GM12801 (cell line): Measurements from ENCODE around the gene GFPT1.

ENCODE experiments used
- TF ChIP-seq, protein P1 (sequence below): IDR thresholded peaks from one replicate; pipeline ENCODE4 v1.5.1; 2011; ENCODE audit warnings: control low read depth; ENCODE audit not compliant: insufficient read length; ENCODE audit errors: extremely low read depth

GFPT1 gene

DNA sequence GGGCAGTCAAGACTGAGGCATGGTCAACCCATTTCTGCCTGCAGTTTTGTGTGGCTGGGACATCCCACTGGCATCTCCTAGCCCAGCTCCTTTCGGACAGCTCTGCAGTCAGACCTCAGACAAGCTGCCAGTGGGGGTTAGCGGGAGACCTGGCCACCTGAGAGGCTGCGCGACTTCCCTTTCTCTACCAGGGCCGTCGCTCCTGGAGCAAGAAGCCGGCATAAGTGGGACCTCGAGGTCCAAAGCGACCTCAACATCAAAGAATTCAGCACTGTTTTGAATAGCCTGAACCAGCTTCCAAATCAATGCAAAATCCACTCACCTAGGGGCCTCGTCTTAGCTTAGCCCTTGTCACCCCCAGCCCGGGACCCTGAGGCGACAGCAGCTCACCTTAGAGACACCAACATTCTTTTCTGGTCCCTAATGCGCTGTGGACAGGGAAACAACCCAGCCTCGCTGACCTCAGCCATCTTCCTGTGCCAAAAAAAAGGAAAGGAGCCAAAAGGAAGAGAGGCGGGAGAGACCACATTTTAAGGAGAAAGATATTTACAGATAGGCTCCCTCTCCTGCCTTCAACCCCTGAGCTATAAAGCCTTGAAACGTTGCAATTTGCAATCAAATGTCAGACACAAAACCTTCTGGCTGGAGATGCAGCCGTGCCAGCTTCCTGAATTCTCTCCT is 81.2 kb downstream of the GFPT1 start:
- TF ChIP-seq, protein P1, sequence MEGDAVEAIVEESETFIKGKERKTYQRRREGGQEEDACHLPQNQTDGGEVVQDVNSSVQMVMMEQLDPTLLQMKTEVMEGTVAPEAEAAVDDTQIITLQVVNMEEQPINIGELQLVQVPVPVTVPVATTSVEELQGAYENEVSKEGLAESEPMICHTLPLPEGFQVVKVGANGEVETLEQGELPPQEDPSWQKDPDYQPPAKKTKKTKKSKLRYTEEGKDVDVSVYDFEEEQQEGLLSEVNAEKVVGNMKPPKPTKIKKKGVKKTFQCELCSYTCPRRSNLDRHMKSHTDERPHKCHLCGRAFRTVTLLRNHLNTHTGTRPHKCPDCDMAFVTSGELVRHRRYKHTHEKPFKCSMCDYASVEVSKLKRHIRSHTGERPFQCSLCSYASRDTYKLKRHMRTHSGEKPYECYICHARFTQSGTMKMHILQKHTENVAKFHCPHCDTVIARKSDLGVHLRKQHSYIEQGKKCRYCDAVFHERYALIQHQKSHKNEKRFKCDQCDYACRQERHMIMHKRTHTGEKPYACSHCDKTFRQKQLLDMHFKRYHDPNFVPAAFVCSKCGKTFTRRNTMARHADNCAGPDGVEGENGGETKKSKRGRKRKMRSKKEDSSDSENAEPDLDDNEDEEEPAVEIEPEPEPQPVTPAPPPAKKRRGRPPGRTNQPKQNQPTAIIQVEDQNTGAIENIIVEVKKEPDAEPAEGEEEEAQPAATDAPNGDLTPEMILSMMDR: no peak

DNA sequence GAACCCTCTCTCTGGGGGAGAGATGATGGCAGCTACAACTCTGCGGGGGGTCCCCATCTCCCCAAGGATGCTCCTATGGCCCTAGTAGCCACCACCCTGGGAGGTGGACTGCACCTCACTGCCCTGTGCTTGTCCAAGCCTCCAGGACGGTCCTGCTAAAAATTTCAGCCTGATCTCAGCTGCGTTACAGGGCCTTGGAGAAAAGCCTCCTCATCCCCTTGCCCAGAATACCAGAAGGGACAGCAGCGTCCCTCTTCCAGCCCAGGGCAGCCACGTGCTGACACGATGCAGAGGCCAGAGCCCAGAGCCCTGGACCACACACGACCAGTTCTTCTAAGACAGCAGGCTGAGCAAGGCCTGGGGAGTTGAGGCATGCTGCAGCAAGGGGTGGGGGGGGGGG is 81.9 kb downstream of the GFPT1 start:
- TF ChIP-seq, protein P1: no peak

DNA sequence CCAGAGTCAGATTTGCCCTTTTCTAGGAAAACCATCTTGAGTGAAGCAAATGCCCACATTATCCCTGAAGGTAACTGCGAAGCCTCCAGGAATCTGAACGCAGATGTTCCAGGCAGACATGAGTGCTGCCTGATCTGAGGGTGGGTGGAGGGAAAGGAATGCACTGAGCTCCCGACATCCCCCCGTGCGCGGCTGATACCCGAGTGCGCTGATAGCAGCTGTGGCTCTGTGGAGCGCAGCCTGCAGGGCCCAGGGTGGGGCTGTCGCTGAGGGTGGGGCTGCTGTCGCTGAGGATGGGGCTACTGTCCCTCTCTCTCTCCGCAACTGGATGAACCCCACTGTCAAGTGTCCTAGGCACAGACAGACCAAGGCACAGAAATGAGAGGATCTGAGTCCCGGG is 82.4 kb downstream of the GFPT1 start:
- TF ChIP-seq, protein P1: no peak

DNA sequence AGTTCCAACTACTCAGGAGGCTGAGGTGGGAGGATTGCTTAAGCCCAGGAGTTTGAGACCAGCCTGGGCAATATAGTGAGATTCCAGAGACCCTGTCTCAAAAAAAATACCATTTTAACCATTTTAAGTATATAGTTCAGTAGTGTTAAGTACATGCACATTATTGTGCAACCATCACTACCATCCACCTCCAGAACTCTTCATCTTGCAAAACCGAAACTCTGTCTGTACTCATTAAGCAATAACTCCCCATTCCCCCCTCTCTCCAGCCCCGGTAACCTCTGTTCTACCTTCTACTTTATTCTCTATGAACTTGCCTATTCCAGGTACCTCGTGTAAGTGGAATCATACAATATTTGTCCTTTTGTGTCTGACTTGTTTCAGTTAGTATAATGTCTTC is 86.4 kb downstream of the GFPT1 start:
- TF ChIP-seq, protein P1: no peak

DNA sequence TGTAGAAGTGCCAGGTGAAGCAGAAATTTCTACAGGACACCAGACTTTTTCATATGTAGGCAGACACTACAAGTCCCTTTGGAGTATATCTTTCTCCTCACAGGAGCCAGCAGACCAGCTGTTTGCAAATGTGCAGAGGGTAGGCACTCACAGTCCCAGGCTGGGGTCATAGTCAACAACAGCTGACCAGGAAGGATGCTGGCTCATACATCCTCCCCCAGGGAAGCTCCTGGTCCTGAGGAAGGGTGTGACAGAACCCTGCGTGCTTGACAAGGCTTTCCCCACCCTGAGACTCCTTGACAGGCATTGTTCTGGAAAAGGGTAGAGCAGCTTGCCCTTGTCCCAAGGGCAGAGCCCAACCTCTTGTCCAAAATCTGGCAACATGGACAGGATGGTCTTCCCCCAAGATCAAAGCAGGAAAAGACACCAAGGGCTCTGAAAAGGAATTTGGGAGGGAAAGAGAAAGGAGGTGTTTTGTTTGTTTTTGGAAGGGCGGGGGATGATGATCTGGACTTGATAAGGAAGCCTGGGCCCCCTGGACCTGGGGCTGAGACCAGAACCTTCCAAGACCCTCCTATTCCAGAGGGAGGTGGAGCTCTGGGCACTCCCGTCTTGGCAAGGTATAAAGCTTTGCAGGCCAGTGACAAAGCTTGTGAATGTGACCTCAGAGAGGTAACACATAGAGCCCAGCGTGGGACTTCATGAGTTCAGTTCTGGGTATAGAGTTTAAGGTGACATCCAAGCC is 87.1 kb downstream of the GFPT1 start:
- TF ChIP-seq, protein P1: no peak

DNA sequence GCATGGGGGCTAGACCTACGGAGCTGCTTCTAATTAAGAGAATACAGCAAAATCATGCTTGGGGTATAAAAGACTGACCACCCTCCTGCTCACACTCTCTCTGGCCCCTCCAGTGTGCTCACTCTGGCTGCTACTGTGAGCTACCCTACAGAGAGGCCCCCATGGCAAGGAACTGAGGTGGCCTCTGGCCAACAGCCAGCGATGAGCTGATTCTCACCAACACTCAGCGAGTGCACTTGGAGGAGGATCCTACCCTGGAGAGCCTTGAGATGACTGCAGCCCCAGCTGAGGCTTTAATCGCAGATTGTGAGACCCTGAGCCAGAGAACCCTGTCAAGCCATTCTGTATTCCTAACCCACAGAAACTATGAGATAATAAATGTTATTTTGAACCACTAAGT is 88.2 kb downstream of the GFPT1 start:
- TF ChIP-seq, protein P1: no peak

DNA sequence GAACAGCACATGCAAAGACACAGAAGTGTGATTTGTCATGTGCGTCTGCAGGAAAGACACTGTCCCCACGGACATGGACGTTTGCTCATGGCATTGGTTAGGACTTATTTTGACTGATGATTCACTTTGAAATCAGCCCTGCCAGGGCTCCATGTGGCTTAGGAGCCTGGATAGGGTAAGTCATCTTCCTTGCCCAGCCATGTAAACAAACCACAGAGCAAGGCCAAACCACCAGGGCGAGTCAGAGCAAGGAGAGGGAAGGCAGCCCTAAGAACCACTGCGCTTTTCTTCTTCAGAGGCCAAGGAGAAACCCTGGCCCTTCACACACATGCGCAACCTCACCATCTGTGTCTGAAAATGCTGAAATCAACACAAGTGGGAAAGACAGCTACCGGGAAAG is 88.8 kb downstream of the GFPT1 start:
- TF ChIP-seq, protein P1: no peak
